AG04450 (cell line): ENCODE data around the gene SFR1. TPM values are rescaled to one million over a fixed set of nuclear protein-coding genes. Genes with fewer than 3 reads are reported as not detected.

ENCODE experiments used
- CTCF ChIA-PET: fragments of 300-600, 350-600 bp; formaldehyde crosslinking; extraction: SDS; loops from one replicate; lab custom pipeline; 2022; ENCODE audit warnings: antibody characterized with exemption, inconsistent platforms; lab: Charles Lee
- POLR2A ChIA-PET: fragments of 350-600 bp; formaldehyde crosslinking; extraction: SDS; loops from one replicate; lab custom pipeline; 2021; ENCODE audit warnings: antibody characterized with exemption, inconsistent platforms; lab: Yijun Ruan, JAX
- DNase-seq: peaks from one replicate; pipeline ENCODE4 v3.0.0-alpha.2; 2011; ENCODE audit warnings: low read depth, low spot score
- H3K27ac ChIP-seq: one replicate; pipeline ENCODE4 v1.5.1; 2012; ENCODE audit warnings: low read depth, low read length, control low read depth
- H3K27me3 ChIP-seq: one replicate; pipeline ENCODE4 v1.6.0; 2012; ENCODE audit warnings: low read length; ENCODE audit not compliant: control insufficient read depth, insufficient read depth
- H3K4me3 ChIP-seq: 2 replicates; pipeline ENCODE4 v1.5.1; 2011; ENCODE audit warnings: mild to moderate bottlenecking, low read depth, low read length, control low read depth
- H3K9me3 ChIP-seq: 2 replicates; pipeline ENCODE4 v1.5.1; 2012; ENCODE audit warnings: low read length; ENCODE audit not compliant: control insufficient read depth, insufficient read depth
- CTCF ChIP-seq: IDR thresholded peaks from 2 replicates; pipeline ENCODE4 v1.5.1; 2011; ENCODE audit warnings: low read depth, low read length, control low read depth, inconsistent platforms
- polyA plus RNA-seq: library from polyadenylated mRNA; depleted of rRNA; stranded (reverse); fragments of >200 nt; gene quantifications from 2 replicates; pipeline ENCODE4 v1.2.3, GENCODE V29; 2011

The SFR1 gene
- polyA plus RNA-seq, 1 experiment: 3.9 TPM

DNA sequence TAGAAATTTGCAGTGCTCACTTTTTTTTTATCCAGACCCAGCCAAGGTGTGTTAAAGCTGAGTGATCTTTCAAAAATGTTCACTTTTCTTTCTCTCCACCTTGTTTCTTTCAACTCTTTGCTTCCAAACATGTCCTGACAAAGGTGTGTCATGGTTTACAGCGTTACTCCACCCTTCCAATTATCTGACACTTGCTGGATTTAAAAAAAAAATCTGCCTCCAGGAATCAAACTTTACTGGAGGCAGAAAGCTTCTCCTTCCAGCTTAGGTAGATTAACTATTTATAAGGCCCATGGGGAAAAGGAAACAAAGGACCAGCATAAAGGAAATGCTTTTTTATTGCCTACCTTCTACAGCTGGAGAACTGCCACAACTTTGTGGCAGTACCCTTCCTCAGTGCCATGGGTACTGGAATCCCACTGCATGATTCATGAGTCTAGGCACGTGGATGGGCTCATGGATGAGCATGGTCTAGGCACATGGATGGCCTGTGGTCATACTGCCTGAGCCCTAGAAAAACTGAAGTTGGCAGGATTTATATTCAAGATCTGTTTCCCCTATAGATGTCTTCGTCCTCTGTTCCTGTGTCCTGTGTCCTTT, 36.1 kb upstream of the SFR1 start, which contains the start of gene COL17A1:
Gene COL17A1 (minus strand): TSS at position 80 of the 600 bp plus-strand sequence. CDS start 5,207 bp downstream, outside the sequence.
- ChIA-PET POLR2A (no interaction called here), CTCF (no interaction called here)
- Histone ChIP-seq H3K4me3 (no peak within 1 kb of the TSS), H3K27me3 (peaks cover 14% of the 10 kb centered on the region), H3K9me3 (no peaks in the 10 kb centered on the region), H3K27ac (no peak within 1 kb of the TSS)
- DNase-seq: no peak
- no peak for TF ChIP-seq CTCF

GRCh38 chr10:104088239-104088638, 33.7 kb upstream of the SFR1 start:
- POLR2A ChIA-PET: no interaction called here
- CTCF ChIA-PET: no interaction called here

GRCh38 chr10:104089621-104090020, 32.4 kb upstream of the SFR1 start:
- no peaks in the 10 kb centered on the region; the same call in 1 of the 2 replicates for H3K9me3 ChIP-seq
- DNase-seq: no peak
- ChIA-PET POLR2A (no interaction called here), CTCF (interaction anchor here (1.1 to 1.4 kb wide), 3 partner anchors 8 to 202 kb away, joined by 3 to 4 read pairs (median 4); partner anchors contain the start of gene SFR1)
- peaks cover 3% of the 10 kb centered on the region for H3K27me3 ChIP-seq
- TF ChIP-seq CTCF: no peak
- no peak overlapping the region for H3K4me3 ChIP-seq
- H3K27ac ChIP-seq: no peak overlapping the region

More at GRCh38 chr10:104088239-104088638, 33.7 kb upstream of the SFR1 start:
- DNase-seq: no peak
- Histone ChIP-seq H3K27me3 (peaks cover 6% of the 10 kb centered on the region), H3K4me3 (no peak overlapping the region), H3K9me3 (no peaks in the 10 kb centered on the region), H3K27ac (no peak overlapping the region)
- no peak for TF ChIP-seq CTCF

DNA sequence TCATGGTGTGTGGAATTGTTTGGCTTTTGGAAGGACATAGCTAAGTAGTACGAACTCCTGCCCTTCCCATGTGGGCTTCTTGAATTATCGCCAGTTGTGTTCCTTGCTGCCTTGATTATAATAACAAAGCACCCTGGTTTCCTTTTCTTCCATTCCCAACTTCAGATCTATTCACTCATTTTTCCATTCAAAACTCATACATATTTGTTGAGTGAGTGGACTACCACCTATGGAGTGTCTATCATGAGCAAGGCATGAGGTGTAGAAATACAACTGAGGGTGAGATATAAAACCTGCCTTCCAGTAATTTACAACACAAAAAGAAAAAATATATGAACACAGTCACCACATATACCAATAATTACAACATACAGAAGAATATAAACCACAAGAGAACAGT, 31.4 kb upstream of the SFR1 start:
- CTCF ChIA-PET: interaction anchor here (1.2 kb wide), 1 partner anchor 10 kb away, joined by 3 read pairs; no protein-coding TSS in a partner anchor
- no peak for TF ChIP-seq CTCF
- no peaks in the 10 kb centered on the region; the same call in 1 of the 2 replicates for H3K9me3 ChIP-seq
- H3K4me3 ChIP-seq: no peak overlapping the region
- POLR2A ChIA-PET: no interaction called here
- peaks cover 3% of the 10 kb centered on the region for H3K27me3 ChIP-seq
- no peak overlapping the region for H3K27ac ChIP-seq
- no peak for DNase-seq

GRCh38 chr10:104092749-104093148, 29.2 kb upstream of the SFR1 start:
- H3K27ac ChIP-seq: no peak overlapping the region
- no peaks in the 10 kb centered on the region for H3K27me3 ChIP-seq
- H3K9me3 ChIP-seq: peaks cover 2% of the 10 kb centered on the region
- CTCF ChIA-PET: no interaction called here
- H3K4me3 ChIP-seq: no peak overlapping the region
- no peak for TF ChIP-seq CTCF
- no peak for DNase-seq
- POLR2A ChIA-PET: no interaction called here
